Measurements from ENCODE around the gene GOLGA8S.
"Not testable (repeated sequence)": the region's sequence is repeated elsewhere in the genome, so short reads cannot be mapped to it uniquely, and the experiment has no call there.

DNA sequence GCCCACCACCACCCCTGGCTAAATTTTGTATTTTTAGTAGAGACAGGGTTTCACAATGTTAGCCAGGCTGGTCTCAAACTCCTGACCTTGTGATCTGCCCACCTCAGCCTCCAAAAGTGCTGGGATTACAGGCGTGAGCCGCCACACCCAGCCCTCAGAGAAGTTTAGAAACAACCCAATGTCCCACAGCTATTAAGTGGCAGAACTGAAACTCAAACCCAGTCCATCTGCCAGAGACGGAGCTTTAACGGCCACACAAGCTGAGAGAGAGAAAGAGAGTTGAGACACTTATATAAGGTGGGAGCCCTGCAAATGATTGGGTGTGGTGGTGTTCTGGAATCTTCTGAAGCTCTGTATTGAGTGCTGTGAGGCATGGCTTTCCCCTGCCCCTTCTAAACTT is 43.8 kb downstream of the GOLGA8S start:
- not testable (repeated sequence) for TF ChIP-seq CTCF, POLR2AphosphoS5, POLR2A (IDR thresholded peaks at IDR 0.05)

Data from prostate gland (tissue), 2 donors.